Measurements from ENCODE around the gene LRRC75B. TPM values are rescaled to one million over a fixed set of nuclear protein-coding genes. Genes with fewer than 3 reads are reported as not detected.
A peak's percentile ranks its signal among the peaks of the same experiment; 100 is the strongest.

The LRRC75B gene
- total and polyA plus RNA-seq, 2 of the 13 experiments (the other 11 are each of a cell fraction or from before 2014, with no cell fraction given), result 11.8 to 34.8 TPM

DNA sequence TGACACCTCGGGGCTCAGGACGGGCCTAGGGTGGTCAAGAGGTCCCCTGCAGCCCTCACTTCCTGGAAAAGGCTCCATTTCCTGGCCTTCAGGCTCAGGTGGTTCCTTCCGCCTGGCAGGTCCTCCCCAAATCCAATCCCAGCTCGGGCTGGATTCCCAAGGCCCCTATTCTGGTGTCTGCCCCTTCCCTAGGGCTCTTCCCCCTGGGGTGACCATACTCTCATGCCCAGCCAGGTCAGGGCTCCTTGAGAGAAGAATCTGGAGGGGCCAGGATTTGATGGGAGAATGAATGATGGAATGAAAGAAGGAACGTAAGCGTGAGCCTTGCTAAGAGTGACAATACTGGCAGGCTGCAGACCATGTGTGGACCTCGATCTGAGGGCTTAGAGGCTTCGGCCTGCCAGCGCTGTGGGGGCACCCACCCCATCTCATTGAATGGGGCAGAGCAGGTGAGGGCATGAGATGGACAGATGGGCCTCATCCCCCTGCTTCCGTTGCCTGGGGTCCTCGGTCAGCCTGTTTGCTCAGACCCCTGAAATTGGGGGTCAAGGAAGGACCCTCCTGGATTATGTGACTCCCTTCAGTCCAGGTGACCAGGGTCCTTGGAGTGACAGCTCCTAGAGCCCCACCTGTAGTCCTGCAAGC, 9.4 kb upstream of the LRRC75B start (continued):
- TF ChIP-seq, protein P1, sequence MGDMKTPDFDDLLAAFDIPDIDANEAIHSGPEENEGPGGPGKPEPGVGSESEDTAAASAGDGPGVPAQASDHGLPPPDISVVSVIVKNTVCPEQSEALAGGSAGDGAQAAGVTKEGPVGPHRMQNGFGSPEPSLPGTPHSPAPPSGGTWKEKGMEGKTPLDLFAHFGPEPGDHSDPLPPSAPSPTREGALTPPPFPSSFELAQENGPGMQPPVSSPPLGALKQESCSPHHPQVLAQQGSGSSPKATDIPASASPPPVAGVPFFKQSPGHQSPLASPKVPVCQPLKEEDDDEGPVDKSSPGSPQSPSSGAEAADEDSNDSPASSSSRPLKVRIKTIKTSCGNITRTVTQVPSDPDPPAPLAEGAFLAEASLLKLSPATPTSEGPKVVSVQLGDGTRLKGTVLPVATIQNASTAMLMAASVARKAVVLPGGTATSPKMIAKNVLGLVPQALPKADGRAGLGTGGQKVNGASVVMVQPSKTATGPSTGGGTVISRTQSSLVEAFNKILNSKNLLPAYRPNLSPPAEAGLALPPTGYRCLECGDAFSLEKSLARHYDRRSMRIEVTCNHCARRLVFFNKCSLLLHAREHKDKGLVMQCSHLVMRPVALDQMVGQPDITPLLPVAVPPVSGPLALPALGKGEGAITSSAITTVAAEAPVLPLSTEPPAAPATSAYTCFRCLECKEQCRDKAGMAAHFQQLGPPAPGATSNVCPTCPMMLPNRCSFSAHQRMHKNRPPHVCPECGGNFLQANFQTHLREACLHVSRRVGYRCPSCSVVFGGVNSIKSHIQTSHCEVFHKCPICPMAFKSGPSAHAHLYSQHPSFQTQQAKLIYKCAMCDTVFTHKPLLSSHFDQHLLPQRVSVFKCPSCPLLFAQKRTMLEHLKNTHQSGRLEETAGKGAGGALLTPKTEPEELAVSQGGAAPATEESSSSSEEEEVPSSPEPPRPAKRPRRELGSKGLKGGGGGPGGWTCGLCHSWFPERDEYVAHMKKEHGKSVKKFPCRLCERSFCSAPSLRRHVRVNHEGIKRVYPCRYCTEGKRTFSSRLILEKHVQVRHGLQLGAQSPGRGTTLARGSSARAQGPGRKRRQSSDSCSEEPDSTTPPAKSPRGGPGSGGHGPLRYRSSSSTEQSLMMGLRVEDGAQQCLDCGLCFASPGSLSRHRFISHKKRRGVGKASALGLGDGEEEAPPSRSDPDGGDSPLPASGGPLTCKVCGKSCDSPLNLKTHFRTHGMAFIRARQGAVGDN (CRISPR knock-in tag; IDR thresholded peaks at IDR 0.05), result peak; percentile 76

DNA sequence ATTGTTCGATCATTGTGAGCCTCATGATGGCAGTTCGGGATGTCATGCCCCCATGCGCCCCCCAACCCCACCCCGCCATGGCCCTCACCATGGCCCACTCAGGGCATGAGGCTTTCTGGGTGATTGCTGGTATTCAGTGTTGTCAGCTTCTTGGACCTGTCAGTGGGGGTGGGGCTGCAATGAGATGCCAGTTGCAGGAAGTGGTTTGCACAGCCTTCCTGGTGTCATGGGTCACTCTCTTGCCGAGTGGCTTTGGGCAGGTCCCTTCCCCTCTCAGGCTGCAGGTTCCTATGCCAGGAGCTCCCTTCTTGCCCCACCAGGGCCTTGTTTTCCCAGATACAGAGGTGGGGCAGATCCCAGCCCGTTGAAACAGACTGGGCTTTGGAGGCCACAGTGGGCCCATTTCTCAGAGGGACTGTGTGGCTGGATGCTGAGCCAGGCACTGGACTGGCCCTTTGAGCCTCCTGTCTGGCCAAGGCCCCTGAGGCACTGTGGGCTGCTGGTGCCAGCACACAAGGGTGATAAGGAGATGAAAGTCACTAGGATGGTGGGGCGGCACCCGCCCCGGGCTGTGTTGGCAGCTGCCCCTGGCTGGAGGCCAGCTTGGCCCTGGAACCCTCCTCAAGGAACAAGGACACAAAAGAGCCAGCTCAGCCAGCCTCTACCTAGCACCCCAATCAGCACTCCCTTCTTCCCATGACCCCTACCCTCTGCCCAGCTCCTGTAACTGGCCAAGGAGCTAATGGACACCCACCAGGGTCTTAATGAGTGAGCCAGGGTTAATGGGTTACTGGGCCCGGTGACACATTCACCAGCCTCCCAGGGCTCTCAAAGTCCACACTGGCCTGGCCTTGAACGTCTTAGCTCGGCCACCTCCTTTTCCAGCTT, 8.6 kb upstream of the LRRC75B start:
- peaks cover 40% of the 10 kb centered on the region for H3K4me1 ChIP-seq (ENCODE audit: insufficient read depth, low read length)
- POLR2A ChIA-PET, result interaction anchor here (0.7 to 4.1 kb wide), 8 partner anchors 8 to 95 kb away, joined by 3 to 76 read pairs (median 14); partner anchors contain the start of genes GUCD1 and LRRC75B
- DNase-seq (ENCODE audit: low spot score) (peak; percentile 66), ATAC-seq (peak; percentile 61), FAIRE-seq (peak; percentile 92)
- peak overlapping the region; percentile 78 for H3K4me2 ChIP-seq (ENCODE audit: low read depth, low read length)
- H3K9me3 ChIP-seq (ENCODE audit: low read length), result no peaks in the 10 kb centered on the region
- 3% methylated on average over 3 of the region's 12 CpGs for WGBS (ENCODE audit: low lambda C conversion rate)
- BruUV-seq (replicated peaks), result TSS peak; percentile 36
- H3K27ac ChIP-seq (ENCODE audit: extremely low read length, insufficient read depth, low read length), result peak overlapping the region; percentile 82
- no peaks in the 10 kb centered on the region for H3K79me2 ChIP-seq (ENCODE audit: insufficient read depth, low read length)
- CTCF ChIA-PET (ENCODE audit: low intra/inter-chr PET ratio, low total read pairs), result no interaction called here
- in situ Hi-C loops (cut with HindIII; ENCODE audit: extremely low pct_ligation_motif_present, low pct_unique_long_range_greater_than_20kb), result no loop called here
- intact Hi-C loops (cut with micrococcal nuclease; ENCODE audit: unreplicated experiment), result loop anchor here (2.0 kb wide), 1 partner anchor 51 kb away; no protein-coding TSS in a partner anchor
- H3K27me3 ChIP-seq (ENCODE audit: control insufficient read depth in 1 of 2, insufficient read depth in 2 of 2, low read length in 2 of 2), result no peaks in the 10 kb centered on the region
- H2AFZ ChIP-seq (ENCODE audit: low read length), result no peak overlapping the region
- H3K36me3 ChIP-seq (replicated peaks in 1 of 2; ENCODE audit: control insufficient read depth in 1 of 2, insufficient read depth in 2 of 2, low read length in 2 of 2), result no peaks in the 10 kb centered on the region
- peak overlapping the region in 2 of 3 experiments; percentile 68 to 80; a peak in 4 of 6 replicates for H3K4me3 ChIP-seq (replicated peaks in 1 of 3; ENCODE audit: insufficient read depth in 1 of 3, low read depth in 2 of 3, low read length in 3 of 3)
- no peaks in the 10 kb centered on the region for H4K20me1 ChIP-seq (ENCODE audit: insufficient read depth, low read length)
- H3K9ac ChIP-seq (ENCODE audit: insufficient read depth, low read depth, low read length), result peak overlapping the region; percentile 63
- TF ChIP-seq, protein P2, sequence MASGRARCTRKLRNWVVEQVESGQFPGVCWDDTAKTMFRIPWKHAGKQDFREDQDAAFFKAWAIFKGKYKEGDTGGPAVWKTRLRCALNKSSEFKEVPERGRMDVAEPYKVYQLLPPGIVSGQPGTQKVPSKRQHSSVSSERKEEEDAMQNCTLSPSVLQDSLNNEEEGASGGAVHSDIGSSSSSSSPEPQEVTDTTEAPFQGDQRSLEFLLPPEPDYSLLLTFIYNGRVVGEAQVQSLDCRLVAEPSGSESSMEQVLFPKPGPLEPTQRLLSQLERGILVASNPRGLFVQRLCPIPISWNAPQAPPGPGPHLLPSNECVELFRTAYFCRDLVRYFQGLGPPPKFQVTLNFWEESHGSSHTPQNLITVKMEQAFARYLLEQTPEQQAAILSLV (CRISPR knock-in tag; IDR thresholded peaks at IDR 0.05; ENCODE audit: borderline replicate concordance), result 0 out of 2 replicates have a peak, but pooled peaks have one; percentile 6
- peak; percentile 44 for TF ChIP-seq PHF5A (CRISPR knock-in tag; IDR thresholded peaks at IDR 0.05; ENCODE audit: low read depth, unreplicated experiment)
- TF ChIP-seq, protein P3, sequence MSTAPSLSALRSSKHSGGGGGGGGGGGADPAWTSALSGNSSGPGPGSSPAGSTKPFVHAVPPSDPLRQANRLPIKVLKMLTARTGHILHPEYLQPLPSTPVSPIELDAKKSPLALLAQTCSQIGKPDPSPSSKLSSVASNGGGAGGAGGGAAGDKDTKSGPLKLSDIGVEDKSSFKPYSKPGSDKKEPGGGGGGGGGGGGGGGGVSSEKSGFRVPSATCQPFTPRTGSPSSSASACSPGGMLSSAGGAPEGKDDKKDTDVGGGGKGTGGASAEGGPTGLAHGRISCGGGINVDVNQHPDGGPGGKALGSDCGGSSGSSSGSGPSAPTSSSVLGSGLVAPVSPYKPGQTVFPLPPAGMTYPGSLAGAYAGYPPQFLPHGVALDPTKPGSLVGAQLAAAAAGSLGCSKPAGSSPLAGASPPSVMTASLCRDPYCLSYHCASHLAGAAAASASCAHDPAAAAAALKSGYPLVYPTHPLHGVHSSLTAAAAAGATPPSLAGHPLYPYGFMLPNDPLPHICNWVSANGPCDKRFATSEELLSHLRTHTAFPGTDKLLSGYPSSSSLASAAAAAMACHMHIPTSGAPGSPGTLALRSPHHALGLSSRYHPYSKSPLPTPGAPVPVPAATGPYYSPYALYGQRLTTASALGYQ (CRISPR knock-in tag; IDR thresholded peaks at IDR 0.05), result 0 out of 2 replicates have a peak, but pooled peaks have one; percentile 43
- TF ChIP-seq, protein P4, sequence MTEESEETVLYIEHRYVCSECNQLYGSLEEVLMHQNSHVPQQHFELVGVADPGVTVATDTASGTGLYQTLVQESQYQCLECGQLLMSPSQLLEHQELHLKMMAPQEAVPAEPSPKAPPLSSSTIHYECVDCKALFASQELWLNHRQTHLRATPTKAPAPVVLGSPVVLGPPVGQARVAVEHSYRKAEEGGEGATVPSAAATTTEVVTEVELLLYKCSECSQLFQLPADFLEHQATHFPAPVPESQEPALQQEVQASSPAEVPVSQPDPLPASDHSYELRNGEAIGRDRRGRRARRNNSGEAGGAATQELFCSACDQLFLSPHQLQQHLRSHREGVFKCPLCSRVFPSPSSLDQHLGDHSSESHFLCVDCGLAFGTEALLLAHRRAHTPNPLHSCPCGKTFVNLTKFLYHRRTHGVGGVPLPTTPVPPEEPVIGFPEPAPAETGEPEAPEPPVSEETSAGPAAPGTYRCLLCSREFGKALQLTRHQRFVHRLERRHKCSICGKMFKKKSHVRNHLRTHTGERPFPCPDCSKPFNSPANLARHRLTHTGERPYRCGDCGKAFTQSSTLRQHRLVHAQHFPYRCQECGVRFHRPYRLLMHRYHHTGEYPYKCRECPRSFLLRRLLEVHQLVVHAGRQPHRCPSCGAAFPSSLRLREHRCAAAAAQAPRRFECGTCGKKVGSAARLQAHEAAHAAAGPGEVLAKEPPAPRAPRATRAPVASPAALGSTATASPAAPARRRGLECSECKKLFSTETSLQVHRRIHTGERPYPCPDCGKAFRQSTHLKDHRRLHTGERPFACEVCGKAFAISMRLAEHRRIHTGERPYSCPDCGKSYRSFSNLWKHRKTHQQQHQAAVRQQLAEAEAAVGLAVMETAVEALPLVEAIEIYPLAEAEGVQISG (CRISPR knock-in tag; IDR thresholded peaks at IDR 0.05), result peak; percentile 31; the same call in 1 of the 2 replicates
- TF ChIP-seq, protein P5, sequence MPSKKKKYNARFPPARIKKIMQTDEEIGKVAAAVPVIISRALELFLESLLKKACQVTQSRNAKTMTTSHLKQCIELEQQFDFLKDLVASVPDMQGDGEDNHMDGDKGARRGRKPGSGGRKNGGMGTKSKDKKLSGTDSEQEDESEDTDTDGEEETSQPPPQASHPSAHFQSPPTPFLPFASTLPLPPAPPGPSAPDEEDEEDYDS (CRISPR knock-in tag; IDR thresholded peaks at IDR 0.05), result peak; percentile 85
- peak; percentile 41; the same call in 1 of the 2 replicates for TF ChIP-seq THAP11 (CRISPR knock-in tag; IDR thresholded peaks at IDR 0.05)
- TF ChIP-seq HNRNPL (IDR thresholded peaks at IDR 0.05; ENCODE audit: low read depth, low read length), result peak; percentile 99

Data from HepG2 (cell line).